Stimulated activated CD4-positive, alpha-beta T cell treated with anti-CD3 and anti-CD28 coated beads, Interleukin-1b, Interleukin-23, amount 100 ng/mL, for 1 hour (primary cell): ENCODE results near the gene NUP43.
"Not testable (repeated sequence)": the region's sequence is repeated elsewhere in the genome, so short reads cannot be mapped to it uniquely, and the experiment has no call there.

Source experiments
- DNase-seq, 2 donors: peaks; one replicate each; pipeline ENCODE4 v3.0.0-alpha.2; 2020; ENCODE audit warnings: low read depth in 2 of 2

The NUP43 gene

DNA sequence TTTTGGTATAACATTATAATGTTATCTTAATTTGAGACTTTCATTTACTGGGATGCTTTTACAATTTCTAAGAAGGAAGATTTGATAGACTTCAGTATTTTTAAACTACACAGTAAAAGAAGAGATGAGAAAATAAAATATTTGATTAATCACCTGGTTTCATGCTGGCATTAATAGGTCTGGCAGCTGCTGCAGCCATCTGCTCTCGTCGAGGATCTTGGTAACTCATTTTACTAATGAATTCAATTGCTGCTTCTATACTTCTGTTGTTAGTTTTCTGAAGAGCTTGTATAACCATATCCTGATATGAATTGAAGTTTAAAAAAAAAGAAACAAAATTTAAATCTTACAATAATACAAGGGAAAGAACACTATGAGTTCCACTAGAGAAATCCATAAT is 51.4 kb downstream of the NUP43 start:
- DNase-seq = no peak

DNA sequence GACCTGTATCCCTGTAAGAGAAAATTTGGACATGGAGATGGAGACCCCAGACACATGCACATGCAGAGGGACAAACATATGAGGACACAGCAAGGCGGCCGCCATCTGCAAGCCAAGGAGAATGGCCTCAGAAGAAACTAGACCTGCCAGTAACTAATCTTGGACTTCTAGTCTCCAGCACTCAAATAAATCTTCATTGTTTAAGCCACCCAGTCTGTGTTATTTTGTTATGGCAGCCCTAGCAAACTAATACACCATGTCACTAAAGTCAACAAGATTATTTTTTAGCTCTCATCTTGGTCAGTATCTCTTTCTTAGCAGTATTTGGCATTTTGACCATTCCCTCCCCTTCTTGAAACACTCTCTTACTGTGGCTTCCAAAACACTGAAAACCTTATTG is 55.1 kb downstream of the NUP43 start:
- DNase-seq = no peak

DNA sequence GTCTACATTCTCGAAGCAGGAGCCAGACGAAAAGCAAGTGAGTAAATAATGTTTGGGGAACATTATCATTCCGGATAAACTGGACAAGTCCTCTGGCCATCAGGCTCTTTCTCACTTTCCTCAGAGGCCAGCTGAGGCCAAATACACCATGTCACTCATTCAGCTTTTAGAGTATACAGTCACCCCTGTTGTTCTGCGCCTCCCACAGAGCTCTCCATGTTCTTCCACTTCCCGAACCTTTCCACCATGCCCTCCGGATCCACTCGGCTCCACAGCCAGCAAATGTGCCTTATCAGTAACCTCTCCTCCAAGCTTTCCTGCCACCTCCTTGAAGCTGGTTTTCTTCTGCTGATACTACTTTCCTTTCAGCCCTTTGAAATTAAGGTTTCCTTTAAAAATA is 60.1 kb downstream of the NUP43 start:
- no peak for DNase-seq

DNA sequence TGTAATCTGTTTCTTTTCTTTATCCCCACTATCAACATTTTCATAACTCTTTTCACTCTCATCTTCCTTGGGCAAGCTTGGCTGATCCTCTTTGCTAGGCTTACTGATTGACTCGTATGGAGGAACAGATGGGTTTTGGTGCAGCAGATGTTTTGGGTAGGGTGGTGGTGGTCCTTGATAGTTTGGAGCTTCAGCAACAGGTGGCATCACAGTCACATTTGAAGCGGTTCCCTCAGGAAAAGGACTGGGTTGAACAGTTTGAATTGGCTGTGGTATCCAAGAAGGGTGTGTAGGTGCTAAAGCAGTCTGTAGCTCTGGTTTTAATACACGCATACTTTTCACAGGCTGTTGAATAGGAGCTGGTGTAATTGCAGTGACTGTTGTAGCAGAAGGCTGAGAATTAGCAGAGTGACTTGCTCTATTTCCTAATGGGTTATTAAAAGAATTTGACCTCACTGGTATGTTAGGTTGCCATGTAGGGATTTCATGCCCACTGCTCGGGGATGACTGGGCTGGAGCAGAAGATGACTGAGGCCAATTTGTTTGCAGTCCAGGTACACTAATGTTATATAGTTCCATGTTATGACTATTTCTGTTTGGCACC is 63.0 kb downstream of the NUP43 start:
- DNase-seq = no peak

DNA sequence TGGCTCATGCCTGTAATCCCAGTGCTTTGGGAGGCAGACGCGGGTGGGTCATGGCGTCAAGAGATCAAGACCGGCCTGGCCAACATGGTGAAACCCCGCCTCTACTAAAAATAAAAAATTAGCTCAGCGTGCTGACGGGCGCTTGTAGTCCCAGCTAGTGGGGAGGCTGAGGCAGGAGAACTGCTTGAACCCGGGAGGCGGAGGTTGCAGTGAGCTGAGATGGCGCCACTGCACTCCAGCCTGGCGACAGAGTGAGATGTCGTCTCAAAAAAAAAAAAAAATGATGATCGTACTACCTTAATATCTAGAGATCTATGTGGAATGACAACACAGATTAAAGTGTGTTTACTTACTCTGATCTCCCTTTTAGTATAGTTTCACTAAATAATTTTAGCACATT is 64.5 kb downstream of the NUP43 start:
- DNase-seq = not testable (repeated sequence)

DNA sequence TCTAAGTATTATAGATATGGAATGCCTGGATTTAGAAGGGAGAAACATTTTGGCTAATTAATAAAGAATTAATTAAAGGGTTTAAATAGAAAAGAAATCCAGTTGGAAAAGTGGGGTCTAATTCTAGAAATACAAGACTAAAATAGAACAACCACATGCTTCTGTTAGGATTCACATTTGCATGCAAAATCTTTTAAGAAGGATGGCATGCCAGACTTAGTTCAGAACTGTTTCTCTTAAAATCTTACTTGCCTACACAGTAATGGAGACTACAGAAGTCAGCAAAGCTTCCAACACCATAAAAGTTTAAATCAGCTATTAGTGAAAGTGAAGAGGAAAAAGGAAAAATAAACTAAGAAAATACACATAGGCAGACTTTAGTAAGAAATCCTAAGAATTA is 65.1 kb downstream of the NUP43 start:
- DNase-seq = no peak

DNA sequence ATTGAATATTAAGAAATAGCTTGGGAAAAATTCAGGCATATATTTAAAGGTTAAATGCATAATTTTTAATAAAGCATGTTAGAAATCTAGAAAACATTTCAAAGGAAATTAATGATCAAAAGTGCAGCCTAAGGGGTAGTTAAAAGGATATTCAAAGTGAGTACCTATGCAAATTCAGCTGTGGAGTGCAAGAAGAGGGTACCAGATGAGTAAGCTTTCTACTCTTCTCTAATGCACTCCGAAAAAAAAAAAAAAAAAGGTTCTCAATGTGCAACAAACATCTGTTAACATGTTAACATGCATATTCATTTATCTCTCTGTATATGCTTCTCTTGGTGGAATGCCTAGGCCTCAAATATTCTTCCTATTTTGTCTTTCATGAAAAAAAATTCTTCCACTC is 65.8 kb downstream of the NUP43 start:
- no peak for DNase-seq
